ENCODE results near the gene UBL4B. TPM values are rescaled to one million over a fixed set of nuclear protein-coding genes. Genes with fewer than 3 reads are reported as not detected.

Gene UBL4B
- total and polyA plus RNA-seq, 10 donors: not detected

DNA sequence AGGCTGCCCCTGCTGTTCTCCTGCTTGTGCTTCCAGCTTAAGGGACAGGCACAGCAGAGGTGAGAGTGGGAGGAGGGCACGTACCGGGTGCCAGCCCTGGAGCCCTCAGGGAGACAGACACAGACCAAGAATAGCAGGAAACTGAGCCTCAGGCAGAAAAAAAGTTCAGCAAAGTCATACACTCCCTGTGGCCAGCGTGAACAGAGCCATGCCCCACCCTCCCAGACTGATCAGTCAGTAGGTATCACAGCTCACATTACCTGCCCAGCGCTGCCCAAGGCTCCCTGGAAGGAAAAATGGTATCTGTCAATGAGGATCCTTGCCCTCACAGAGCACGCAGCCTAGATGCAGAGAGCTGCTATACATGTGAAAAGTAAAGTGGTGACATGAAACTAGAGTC, 1.3 kb downstream of the UBL4B start:
- WGBS, 5 donors: 66 to 80% (median 74%) methylated on average over 4 to 5 of the region's 5 CpGs
- no peaks in the 10 kb centered on the region for H3K36me3 ChIP-seq
- no peak overlapping the region for H3K4me3 ChIP-seq
- no peaks in the 10 kb centered on the region for H3K4me1 ChIP-seq
- no peak for DNase-seq
- no peak for TF ChIP-seq POLR2A (IDR thresholded peaks at IDR 0.05)
- TF ChIP-seq POLR2AphosphoS5 (IDR thresholded peaks at IDR 0.05): no peak
- TF ChIP-seq CTCF (IDR thresholded peaks at IDR 0.05 in 8 of 11, conservative IDR thresholded peaks at IDR 0.05 in 3 of 11): no peak
- H3K27me3 ChIP-seq (replicated peaks in 1 of 7): peaks cover 0 to 38% (median 0%) of the 10 kb centered on the region in 7 donors
- intact Hi-C loops (cut with DNase I; ENCODE audit: low total_unique reads): no loop called here
- H3K9me3 ChIP-seq: no peaks in the 10 kb centered on the region
- no peak overlapping the region for H3K27ac ChIP-seq

GRCh38 chr1:110114173-110114572, 1.9 kb downstream of the UBL4B start:
- Histone ChIP-seq H3K27ac (no peak overlapping the region), H3K27me3 (replicated peaks in 1 of 7) (peaks cover 0 to 40% (median 0%) of the 10 kb centered on the region in 7 donors), H3K9me3 (no peaks in the 10 kb centered on the region), H3K4me1 (no peaks in the 10 kb centered on the region), H3K4me3 (no peak overlapping the region), H3K36me3 (no peaks in the 10 kb centered on the region)
- DNase-seq: no peak
- TF ChIP-seq POLR2A (IDR thresholded peaks at IDR 0.05) (no peak), CTCF (IDR thresholded peaks at IDR 0.05 in 8 of 11, conservative IDR thresholded peaks at IDR 0.05 in 3 of 11) (no peak), POLR2AphosphoS5 (IDR thresholded peaks at IDR 0.05) (no peak)
- intact Hi-C loops (cut with DNase I; ENCODE audit: low total_unique reads): no loop called here
- 69 to 88% (median 73%) methylated on average over 4 to 5 of the region's 5 CpGs for WGBS, 5 donors

GRCh38 chr1:110114784-110115183, 2.5 kb downstream of the UBL4B start:
- no peaks in the 10 kb centered on the region for H3K36me3 ChIP-seq
- intact Hi-C loops (cut with DNase I; ENCODE audit: low total_unique reads): no loop called here
- no peaks in the 10 kb centered on the region for H3K4me1 ChIP-seq
- no peak for DNase-seq
- H3K27ac ChIP-seq: no peak overlapping the region
- H3K4me3 ChIP-seq: no peak overlapping the region
- no peaks in the 10 kb centered on the region for H3K9me3 ChIP-seq
- TF ChIP-seq CTCF (IDR thresholded peaks at IDR 0.05 in 8 of 11, conservative IDR thresholded peaks at IDR 0.05 in 3 of 11) (no peak), POLR2AphosphoS5 (IDR thresholded peaks at IDR 0.05) (no peak), POLR2A (IDR thresholded peaks at IDR 0.05) (no peak)
- peaks cover 0 to 45% (median 0%) of the 10 kb centered on the region in 7 donors for H3K27me3 ChIP-seq (replicated peaks in 1 of 7)
- WGBS, 5 donors: 40 to 64% (median 53%) methylated on average over 5 of the region's 5 CpGs

GRCh38 chr1:110118636-110119396, 6.6 kb downstream of the UBL4B start:
- Histone ChIP-seq H3K9me3 (peaks cover 0 to 6% (median 0%) of the 10 kb centered on the region in 8 donors), H3K27me3 (replicated peaks in 1 of 7) (peaks cover 0 to 38% (median 0%) of the 10 kb centered on the region in 7 donors), H3K27ac (no peak overlapping the region), H3K4me3 (no peak overlapping the region), H3K36me3 (no peaks in the 10 kb centered on the region), H3K4me1 (no peaks in the 10 kb centered on the region)
- WGBS, 5 donors: 60 to 73% (median 71%) methylated on average over 7 of the region's 7 CpGs
- TF ChIP-seq POLR2AphosphoS5 (IDR thresholded peaks at IDR 0.05): no peak
- no peak for TF ChIP-seq POLR2A (IDR thresholded peaks at IDR 0.05)
- no peak for TF ChIP-seq CTCF (IDR thresholded peaks at IDR 0.05 in 8 of 11, conservative IDR thresholded peaks at IDR 0.05 in 3 of 11)
- intact Hi-C loops (cut with DNase I; ENCODE audit: low total_unique reads): no loop called here
- peak; percentile 4 for DNase-seq

Data from spleen (tissue), 11 donors.